Stimulated activated CD8-positive, alpha-beta memory T cell treated with anti-CD3 and anti-CD28 coated beads, Interleukin-7, amount 100 ng/mL, for 24 hours (primary cell): Measurements from ENCODE around the gene GTF2H2C.
A peak's percentile ranks its signal among the peaks of the same experiment; 100 is the strongest.
"Not testable (repeated sequence)": the region's sequence is repeated elsewhere in the genome, so short reads cannot be mapped to it uniquely, and the experiment has no call there.

Experiments used
- DNase-seq: peaks from one replicate; pipeline ENCODE4 v3.0.0-alpha.2; 2020; ENCODE audit warnings: low read depth

Gene GTF2H2C

DNA sequence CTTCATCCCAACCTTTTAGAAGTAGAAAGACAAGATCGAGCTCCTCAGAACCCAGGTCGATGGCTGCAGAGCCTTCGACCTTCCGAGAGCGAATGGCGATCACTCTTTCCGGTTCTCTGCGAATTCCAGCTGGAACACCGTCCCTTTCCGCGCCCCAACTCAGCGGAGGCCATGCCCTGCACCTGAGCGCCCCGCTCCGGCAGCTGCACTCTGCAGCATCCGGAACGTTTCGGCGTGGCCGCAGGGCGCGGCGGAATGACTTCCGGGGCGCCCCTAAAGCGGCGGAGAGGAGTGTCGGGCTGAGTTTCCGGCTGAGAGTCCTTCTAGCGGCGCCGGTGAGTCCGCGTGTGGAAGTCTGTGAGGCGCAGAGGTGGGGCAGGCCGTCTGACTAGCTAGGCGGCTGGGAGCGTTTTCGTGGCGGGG, at the start of gene GTF2H2C:
Gene GTF2H2C, plus strand, starts transcription at position 284 of the 423 bp plus-strand sequence. CDS start 4,942 bp downstream, outside the sequence.
- peak; percentile 37 for DNase-seq

GRCh38 chr5:69510694-69511093, 49.3 kb upstream of the GTF2H2C start:
- no peak for DNase-seq

- no peak for DNase-seq
These were observed 47.2 kb upstream of the GTF2H2C start for GRCh38 chr5:69512740-69513260.

DNA sequence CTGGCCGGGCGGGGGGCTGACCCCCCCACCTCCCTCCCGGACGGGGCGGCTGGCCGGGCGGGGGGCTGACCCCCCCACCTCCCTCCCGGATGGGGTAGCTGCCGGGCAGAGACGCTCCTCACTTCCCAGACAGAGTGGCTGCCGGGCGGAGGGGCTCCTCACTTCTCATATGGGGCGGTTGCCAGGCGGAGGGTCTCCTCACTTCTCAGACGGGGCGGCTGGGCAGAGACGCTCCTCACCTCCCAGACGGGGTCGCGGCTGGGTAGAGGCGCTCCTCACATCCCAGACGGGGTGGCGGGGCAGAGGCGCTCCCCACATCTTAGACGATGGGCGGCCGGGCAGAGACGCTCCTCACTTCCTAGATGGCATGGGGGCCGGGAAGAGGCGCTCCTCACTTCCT, 44.4 kb upstream of the GTF2H2C start:
- DNase-seq = not testable (repeated sequence)

- DNase-seq = no peak
These were observed 43.2 kb upstream of the GTF2H2C start for GRCh38 chr5:69516769-69517168.

DNA sequence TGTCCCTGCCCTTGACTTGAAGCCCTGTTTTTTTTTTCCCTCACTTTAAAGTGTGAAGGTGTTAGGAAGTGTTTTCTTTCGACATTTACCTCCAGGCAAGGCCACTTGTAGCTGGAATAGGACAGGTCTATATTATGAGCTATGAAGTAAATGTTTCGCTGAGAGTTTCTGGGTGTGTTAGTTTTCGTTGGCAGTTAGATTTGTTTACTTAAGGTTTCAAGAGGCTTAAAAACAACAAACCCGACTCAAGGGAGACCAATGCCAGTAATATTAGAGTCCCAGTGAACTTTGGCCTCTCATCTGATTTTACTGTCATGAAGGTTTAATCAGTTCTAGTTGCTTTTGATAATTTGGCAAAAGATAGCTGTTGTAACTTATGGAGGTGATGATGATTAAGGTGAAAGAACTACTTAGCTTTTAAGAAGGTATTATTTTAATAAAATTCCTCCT, 42.2 kb upstream of the GTF2H2C start:
- no peak for DNase-seq

GRCh38 chr5:69519285-69519684, 40.7 kb upstream of the GTF2H2C start:
- no peak for DNase-seq

- DNase-seq = no peak
These were observed 38.0 kb upstream of the GTF2H2C start for GRCh38 chr5:69522035-69522434.

- no peak for DNase-seq
These were observed 34.5 kb upstream of the GTF2H2C start for GRCh38 chr5:69525490-69525889.

- DNase-seq = no peak
These were observed 33.3 kb upstream of the GTF2H2C start for GRCh38 chr5:69526660-69527059.

DNA sequence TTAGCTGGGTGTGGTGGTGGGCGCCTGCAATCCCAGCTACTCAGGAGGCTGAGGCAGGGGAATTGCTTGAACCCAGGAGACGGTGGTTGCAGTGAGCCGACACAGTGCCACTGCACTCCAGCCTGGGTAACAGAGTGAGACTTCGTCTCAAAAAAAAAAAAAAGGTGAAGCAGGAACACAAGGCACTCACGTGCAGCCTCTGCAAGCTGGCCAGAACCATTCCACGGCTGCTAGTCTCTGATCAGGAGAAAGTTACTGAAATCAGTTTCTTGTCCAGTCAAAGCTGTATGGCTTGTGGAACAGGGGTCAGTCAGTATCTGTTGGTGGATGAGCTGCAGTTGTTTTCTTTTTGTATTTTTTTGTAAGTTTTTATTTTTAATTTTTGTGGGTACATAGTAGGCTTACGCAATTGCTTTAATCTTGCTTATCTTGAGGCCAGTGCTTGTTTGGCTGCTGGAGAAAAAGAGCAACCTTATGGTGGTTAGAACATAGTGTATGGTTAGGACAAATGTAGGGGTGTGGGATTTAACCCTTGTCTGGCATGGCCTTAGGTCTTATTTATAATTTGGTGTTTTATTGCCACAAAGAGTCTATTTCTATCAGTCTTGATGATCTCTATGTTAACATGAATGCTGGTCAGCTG, 32.7 kb upstream of the GTF2H2C start:
- DNase-seq = no peak

- no peak for DNase-seq
These were observed 32.0 kb upstream of the GTF2H2C start for GRCh38 chr5:69528035-69528434.

GRCh38 chr5:69528609-69529008, 31.4 kb upstream of the GTF2H2C start:
- no peak for DNase-seq

DNA sequence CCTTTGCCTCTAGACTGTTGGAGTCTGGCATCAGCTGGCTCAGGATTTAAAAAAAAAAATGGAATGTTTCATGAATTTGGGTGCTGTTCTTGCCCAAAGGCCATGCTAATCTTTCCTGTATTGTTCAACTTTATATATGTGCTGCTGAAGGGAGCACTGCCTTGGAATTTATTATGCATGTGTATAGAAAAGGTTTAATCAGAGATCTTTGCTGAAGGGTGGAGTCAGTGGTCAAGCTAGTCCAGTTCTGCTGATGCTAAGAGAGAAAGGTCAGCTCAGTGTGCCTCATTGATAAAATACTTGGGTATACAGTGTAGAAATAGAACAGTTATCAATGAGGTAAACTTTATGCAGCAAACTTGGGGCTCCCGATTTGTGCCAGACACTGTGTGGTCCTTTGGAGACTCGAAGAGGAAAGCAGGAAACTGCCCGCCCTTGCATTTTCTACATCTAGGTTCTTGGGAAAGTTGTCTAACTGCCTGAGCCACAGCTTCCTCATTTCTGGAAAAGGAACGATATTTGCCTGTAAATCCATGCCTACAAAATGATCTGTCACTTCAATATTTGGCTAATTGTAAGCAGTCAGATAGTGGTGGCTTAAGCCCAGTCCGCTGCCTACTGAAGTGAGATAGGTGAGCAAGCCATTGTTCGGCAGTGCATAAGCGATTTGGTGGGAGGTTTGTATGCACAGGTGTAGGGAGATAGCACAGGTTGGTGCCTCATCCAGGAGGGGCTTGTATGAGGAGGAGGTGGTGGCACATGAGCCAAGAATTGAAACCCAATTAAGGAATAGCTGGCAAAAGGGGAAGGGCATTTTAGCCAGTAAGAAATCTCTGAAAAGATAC, 29.2 kb upstream of the GTF2H2C start:
- no peak for DNase-seq

DNA sequence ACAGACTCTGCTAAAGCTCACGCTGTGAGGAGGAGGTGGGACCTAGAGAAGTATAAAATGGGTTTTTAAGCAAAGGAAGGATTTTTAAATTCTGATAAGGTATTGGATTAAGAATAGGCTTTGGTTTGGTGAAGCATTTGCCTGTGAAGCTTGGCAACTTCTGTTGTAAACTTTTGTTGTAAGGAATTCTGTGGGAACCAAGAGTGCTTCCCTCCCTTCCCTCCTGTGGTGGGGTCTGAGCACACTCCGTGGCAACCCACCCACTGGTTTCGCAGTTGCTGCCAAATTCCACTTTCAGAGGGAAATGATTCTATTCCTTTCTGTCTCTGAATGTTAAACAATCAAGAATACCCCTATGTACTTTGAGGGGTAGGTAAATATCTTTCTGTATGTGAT, 28.6 kb upstream of the GTF2H2C start:
- DNase-seq = no peak

- not testable (repeated sequence) for DNase-seq
These were observed 22.1 kb upstream of the GTF2H2C start for GRCh38 chr5:69537911-69538310.

- not testable (repeated sequence) for DNase-seq
These were observed 21.3 kb upstream of the GTF2H2C start for GRCh38 chr5:69538735-69539134.

GRCh38 chr5:69541347-69541746, 18.6 kb upstream of the GTF2H2C start:
- not testable (repeated sequence) for DNase-seq

- DNase-seq = not testable (repeated sequence)
These were observed 17.0 kb upstream of the GTF2H2C start for GRCh38 chr5:69542838-69543618.

GRCh38 chr5:69544602-69545001, 15.4 kb upstream of the GTF2H2C start:
- not testable (repeated sequence) for DNase-seq

GRCh38 chr5:69560587-69561431, 818 bp downstream of the GTF2H2C start:
- not testable (repeated sequence) for DNase-seq
